HCT116 (cell line): ENCODE measurements around the gene LIN52.

Experiments used
- ATF3 ChIP-seq: IDR thresholded peaks from 2 replicates; pipeline ENCODE4 v1.6.1; 2012
- CBX3 ChIP-seq: IDR thresholded peaks from 2 replicates; pipeline ENCODE4 v1.6.1; 2012; ENCODE audit warnings: low read depth
- CEBPB ChIP-seq: IDR thresholded peaks from 2 replicates; pipeline ENCODE4 v1.6.1; 2012; ENCODE audit warnings: low read depth
- CTCF ChIP-seq, 3 experiments: fragments of 200-600 bp in 1 of 3; sonication (generic) in 1 of 3; IDR thresholded peaks in 2 of 3; conservative IDR thresholded peaks in 1 of 3; 2 replicates each; pipeline ENCODE4 v1.5.1; 2012 to 2017; ENCODE audit warnings: low read depth in 2 of 3, low read length in 2 of 3, antibody characterized with exemption in 1 of 3, borderline replicate concordance in 1 of 3, control low read depth in 1 of 3, mild to moderate bottlenecking in 1 of 3, mixed read lengths in 1 of 3, mixed run types in 1 of 3, moderate library complexity in 1 of 3; ENCODE audit not compliant: insufficient read depth in 1 of 3
- EGR1 ChIP-seq: IDR thresholded peaks from 2 replicates; pipeline ENCODE4 v1.6.1; 2012; ENCODE audit warnings: low read depth
- EZH2 ChIP-seq: fragments of 200-600 bp; sonication (generic); IDR thresholded peaks from 2 replicates; pipeline ENCODE4 v1.6.1; 2017; ENCODE audit warnings: antibody characterized with exemption, mixed run types
- EZH2phosphoT487 ChIP-seq: fragments of 200-600 bp; IDR thresholded peaks from 2 replicates; pipeline ENCODE4 v1.6.1; 2018; ENCODE audit warnings: antibody characterized with exemption, borderline replicate concordance
- FOSL1 ChIP-seq: IDR thresholded peaks from 2 replicates; pipeline ENCODE4 v1.6.1; 2012; ENCODE audit warnings: low read depth
- MAX ChIP-seq: IDR thresholded peaks from 2 replicates; pipeline ENCODE4 v1.6.1; 2012
- POLR2A ChIP-seq: IDR thresholded peaks from 2 replicates; pipeline ENCODE4 v1.7.0; 2011; ENCODE audit warnings: borderline replicate concordance; ENCODE audit not compliant: insufficient read depth, insufficient read length; ENCODE audit errors: extremely low read depth
- POLR2AphosphoS5 ChIP-seq: IDR thresholded peaks from 2 replicates; pipeline ENCODE4 v1.6.1; 2011; ENCODE audit warnings: mild to moderate bottlenecking, low read depth, low read length, moderate library complexity
- REST ChIP-seq: IDR thresholded peaks from 2 replicates; pipeline ENCODE4 v1.6.1; 2012; ENCODE audit warnings: low read depth

- no peak for TF ChIP-seq POLR2AphosphoS5
- no peak for TF ChIP-seq CTCF (IDR thresholded peaks at IDR 0.05 in 2 of 3, conservative IDR thresholded peaks at IDR 0.05 in 1 of 3; ENCODE audit: borderline replicate concordance in 1 of 3, insufficient read depth in 1 of 3, low read depth in 2 of 3, low read length in 2 of 3)
- no peak for TF ChIP-seq MAX
- no peak for TF ChIP-seq EZH2
- TF ChIP-seq POLR2A: no peak
- no peak for TF ChIP-seq ATF3
- no peak for TF ChIP-seq CEBPB
- no peak for TF ChIP-seq REST
- no peak for TF ChIP-seq EGR1
- TF ChIP-seq CBX3: no peak
- TF ChIP-seq EZH2phosphoT487: no peak
- TF ChIP-seq FOSL1: no peak
Measured at GRCh38 chr14:74126315-74127013, 41.7 kb downstream of the LIN52 start.
